ENCODE results near the gene BAG1. TPM values are rescaled to one million over a fixed set of nuclear protein-coding genes. Genes with fewer than 3 reads are reported as not detected.

Gene BAG1
- total RNA-seq, 1 donor from 2014 or later: 33.5 TPM

GRCh38 chr9:33211695-33212393, 52.7 kb downstream of the BAG1 start:
- DNase-seq (ENCODE audit: low read depth in 2 of 2): no peak

- no peak for DNase-seq (ENCODE audit: low read depth in 2 of 2)
These were observed 54.3 kb downstream of the BAG1 start for GRCh38 chr9:33210006-33210715.

- DNase-seq (ENCODE audit: low read depth in 2 of 2): no peak
These were observed 55.1 kb downstream of the BAG1 start for GRCh38 chr9:33209394-33209793.

- no peak for DNase-seq (ENCODE audit: low read depth in 2 of 2)
These were observed 61.8 kb downstream of the BAG1 start for GRCh38 chr9:33202552-33203201.

Other genes with a start within 250 kb of the BAG1 start
- gene DNAJA1, start 239.4 kb downstream of the BAG1 start, total RNA-seq: 95.8 and 111 TPM in 2 replicates
- gene SMU1, start 188.0 kb downstream of the BAG1 start, total RNA-seq: 30.3 and 36.2 TPM in 2 replicates
- 12.1 and 21.2 TPM in 2 replicates for gene B4GALT1, start 97.4 kb downstream of the BAG1 start, total RNA-seq
- gene SPINK4, start 24.5 kb downstream of the BAG1 start, total RNA-seq: not detected in 2 replicates
- gene CHMP5, start 341 bp upstream of the BAG1 start, total RNA-seq: 66.5 and 69.7 TPM in 2 replicates
- 8.6 and 11.1 TPM in 2 replicates for gene NFX1, start 25.8 kb upstream of the BAG1 start, total RNA-seq
- not detected in 2 replicates for gene AQP7, start 137.9 kb upstream of the BAG1 start, total RNA-seq
- 0.25 and 0.39 TPM in 2 replicates for gene AQP3, start 182.9 kb upstream of the BAG1 start, total RNA-seq
- 11.7 and 17.2 TPM in 2 replicates for gene NOL6, start 209.2 kb upstream of the BAG1 start, total RNA-seq